Testis (tissue), 3 donors: ENCODE results near the gene MYRF. TPM values are rescaled to one million over a fixed set of nuclear protein-coding genes. Genes with fewer than 3 reads are reported as not detected.

Source experiments
- DNase-seq: peaks from one replicate; pipeline ENCODE4 v3.0.0-alpha.2; 2019
- H3K27ac ChIP-seq, 2 donors: fragments of 200-600 bp; sonication (generic); one replicate each; pipeline ENCODE4 v1.5.1; 2019
- H3K27me3 ChIP-seq: fragments of 200-600 bp; sonication (generic); one replicate; pipeline ENCODE4 v1.5.1; 2019
- H3K36me3 ChIP-seq: fragments of 200-600 bp; sonication (generic); one replicate; pipeline ENCODE4 v1.5.1; 2017; ENCODE audit warnings: low read depth; ENCODE audit errors: missing control alignments
- H3K4me1 ChIP-seq: fragments of 200-600 bp; sonication (generic); one replicate; pipeline ENCODE4 v1.5.1; 2019
- H3K4me3 ChIP-seq, 2 donors: fragments of 200-600 bp; sonication (generic); one replicate each; pipeline ENCODE4 v1.5.1; 2017 to 2019
- H3K9me3 ChIP-seq: fragments of 200-600 bp; sonication (generic); one replicate; pipeline ENCODE4 v1.5.1; 2017
- CTCF ChIP-seq, 3 experiments: fragments of 450-650 bp in 2 of 3; fragments of 200-600 bp in 1 of 3; sonication (generic) in 1 of 3; IDR thresholded peaks; one replicate each; pipeline ENCODE4 v1.5.1; 2016 to 2019; ENCODE audit warnings: antibody characterized with exemption in 3 of 3, mild to moderate bottlenecking in 2 of 3, moderate library complexity in 1 of 3
- POLR2A ChIP-seq: fragments of 450-650 bp; IDR thresholded peaks from one replicate; pipeline ENCODE4 v1.6.1; 2017; ENCODE audit warnings: antibody characterized with exemption, mild to moderate bottlenecking, moderate library complexity
- WGBS, 2 donors: methylation state at CpG; one replicate each; pipeline ENCODE4 v1.1.5; 2018; 5-methylcytosine and 5-hydroxymethylcytosine counted together
- intact Hi-C: fragments of 100-400 bp; cut with DNase I; formaldehyde crosslinking; loops from one replicate; pipeline ENCODE4 v1.15.1; 2023; ENCODE audit warnings: low total_unique reads
- polyA plus RNA-seq: library from polyadenylated mRNA; stranded (reverse); fragments of 350-450 nt; fragmentation: Illumina TruSeq; extraction: RNeasy Lipid Tissue Mini Kit (QIAGEN cat#74804); gene quantifications from one replicate; pipeline ENCODE4 v1.2.3, GENCODE V29; 2014; ENCODE audit warnings: low read depth, low replicate concordance; ENCODE audit not compliant: insufficient read depth
- total RNA-seq, 2 donors: library from RNA; depleted of rRNA; stranded (reverse); fragments of >200 nt; gene quantifications; one replicate each; pipeline ENCODE4 v1.2.3, GENCODE V29; 2016

Gene MYRF
- total and polyA plus RNA-seq, 3 donors from 2014 or later, result 9.2 to 15.2 (median 10.7) TPM

- no peak overlapping the region for H3K27ac ChIP-seq
- intact Hi-C loops, result no loop called here
- H3K36me3 ChIP-seq, result no peaks in the 10 kb centered on the region
- WGBS, 2 donors, result 86 to 88% methylated on average over 14 to 16 of the region's 18 CpGs
- no peaks in the 10 kb centered on the region for H3K9me3 ChIP-seq
- TF ChIP-seq POLR2A (no peak), CTCF (IDR thresholded peaks at IDR 0.05) (no peak)
- no peak for DNase-seq
- H3K4me3 ChIP-seq, result no peak overlapping the region
- H3K4me1 ChIP-seq, result peaks cover 31% of the 10 kb centered on the region
- no peaks in the 10 kb centered on the region for H3K27me3 ChIP-seq
Observed at GRCh38 chr11:61773809-61774208, 21.4 kb downstream of the MYRF start.

- WGBS, 2 donors, result 62 to 80% methylated on average over 12 of the region's 12 CpGs
- Histone ChIP-seq H3K27ac (no peak overlapping the region), H3K36me3 (no peaks in the 10 kb centered on the region), H3K9me3 (no peaks in the 10 kb centered on the region), H3K4me1 (peaks cover 25% of the 10 kb centered on the region), H3K4me3 (no peak overlapping the region), H3K27me3 (no peaks in the 10 kb centered on the region)
- DNase-seq, result no peak
- TF ChIP-seq CTCF (IDR thresholded peaks at IDR 0.05) (no peak), POLR2A (no peak)
- intact Hi-C loops, result no loop called here
Observed at GRCh38 chr11:61774411-61774810, 22.0 kb downstream of the MYRF start.

GRCh38 chr11:61775106-61775505 lies 22.7 kb downstream of the MYRF start:
- Histone ChIP-seq H3K9me3 (no peaks in the 10 kb centered on the region), H3K4me3 (no peak overlapping the region), H3K36me3 (no peaks in the 10 kb centered on the region), H3K4me1 (peaks cover 18% of the 10 kb centered on the region), H3K27ac (no peak overlapping the region), H3K27me3 (no peaks in the 10 kb centered on the region)
- TF ChIP-seq CTCF (IDR thresholded peaks at IDR 0.05), result no peak
- TF ChIP-seq POLR2A, result no peak
- no peak for DNase-seq
- intact Hi-C loops, result no loop called here
- 88 to 93% methylated on average over 5 to 6 of the region's 6 CpGs for WGBS, 2 donors

- DNase-seq, result no peak
- no peaks in the 10 kb centered on the region for H3K9me3 ChIP-seq
- no peak overlapping the region for H3K27ac ChIP-seq
- H3K36me3 ChIP-seq, result no peaks in the 10 kb centered on the region
- no peak overlapping the region for H3K4me3 ChIP-seq
- no peak for TF ChIP-seq CTCF (IDR thresholded peaks at IDR 0.05)
- no peak for TF ChIP-seq POLR2A
- intact Hi-C loops, result no loop called here
- peaks cover 18% of the 10 kb centered on the region for H3K4me1 ChIP-seq
- H3K27me3 ChIP-seq, result no peaks in the 10 kb centered on the region
- 80 to 89% methylated on average over 15 to 20 of the region's 20 CpGs for WGBS, 2 donors
Observed at GRCh38 chr11:61775606-61776554, 23.4 kb downstream of the MYRF start.
